Measurements from ENCODE around the gene NKAPD1. TPM values are rescaled to one million over a fixed set of nuclear protein-coding genes. Genes with fewer than 3 reads are reported as not detected.
A peak's percentile ranks its signal among the peaks of the same experiment; 100 is the strongest.

Gene NKAPD1
- total and polyA plus RNA-seq, 2 donors (not counting 1 experiment from before 2014, with no cell fraction given) = 4.5 to 22.8 TPM

DNA sequence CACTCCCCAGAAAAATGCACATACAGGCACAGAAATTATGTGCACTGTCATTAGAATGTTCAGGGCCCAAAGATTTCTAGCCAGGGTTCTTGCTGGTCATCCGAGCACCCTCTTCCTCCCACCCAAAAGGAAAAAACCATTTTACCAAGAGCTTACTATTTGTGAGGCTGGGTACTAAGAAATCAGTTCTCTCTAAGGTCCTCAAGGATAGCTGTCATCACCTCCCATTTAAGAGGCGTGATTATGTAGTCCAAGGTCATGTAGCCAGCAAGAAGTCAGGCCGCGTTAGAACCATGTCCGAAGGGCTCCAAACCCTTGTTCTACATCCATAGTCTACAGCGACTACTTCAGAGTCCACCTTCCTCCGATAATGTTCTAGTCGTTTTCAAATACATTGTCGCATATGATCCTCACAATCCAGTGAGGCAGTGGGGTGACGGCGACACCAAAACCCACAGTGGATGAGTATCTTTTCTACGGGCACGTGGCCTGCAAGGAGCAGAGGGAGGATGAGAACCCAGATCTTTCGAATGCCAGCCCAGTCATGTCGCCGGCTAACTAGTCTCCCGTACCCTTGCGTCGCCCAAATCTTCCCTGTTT, 11.8 kb downstream of the NKAPD1 start:
- H3K9me3 Mint-ChIP-seq (ENCODE audit: insufficient read depth) = no peaks in the 10 kb centered on the region
- Histone ChIP-seq H3K27me3 (replicated peaks in 1 of 4; ENCODE audit: control extremely low read depth in 1 of 4, control insufficient read depth in 3 of 4, insufficient read depth in 4 of 4, low read length in 3 of 4) (no peaks in the 10 kb centered on the region), H3K4me2 (replicated peaks; ENCODE audit: low read depth, low read length, poor library complexity, severe bottlenecking) (peak overlapping the region; percentile 91), H3K4me1 (ENCODE audit: control insufficient read depth in 2 of 2, insufficient read depth in 2 of 2, low read length in 2 of 2) (peaks cover 18 to 21% of the 10 kb centered on the region in 2 donors), H3K27ac (ENCODE audit: low read length in 2 of 2) (peak overlapping the region; percentile 77 to 91), H3K9ac (ENCODE audit: low read length) (peak overlapping the region; percentile 93), H3K4me3 (ENCODE audit: control extremely low read depth in 1 of 5, extremely low read depth in 1 of 5, insufficient read depth in 1 of 5, low read depth in 2 of 5, low read length in 4 of 5) (peak overlapping the region; percentile 73 to 100 (median 97)), H3K9me3 (ENCODE audit: control extremely low read depth in 1 of 3, control insufficient read depth in 2 of 3, insufficient read depth in 1 of 3, low read length in 2 of 3) (no peaks in the 10 kb centered on the region), H2AFZ (ENCODE audit: insufficient read depth, low read depth, low read length, poor library complexity, severe bottlenecking) (peak overlapping the region; percentile 91), H3K36me3 (replicated peaks in 1 of 2; ENCODE audit: control extremely low read depth in 1 of 2, control insufficient read depth in 1 of 2, extremely low read depth in 1 of 2, insufficient read depth in 2 of 2, low read length in 1 of 2) (peaks cover 1 to 53% of the 10 kb centered on the region in 2 experiments), H3K79me2 (ENCODE audit: control insufficient read depth, insufficient read depth, low read length) (peaks cover 43% of the 10 kb centered on the region), H4K20me1 (ENCODE audit: control insufficient read depth, insufficient read depth, low read length, poor library complexity, severe bottlenecking) (no peaks in the 10 kb centered on the region)
- ATAC-seq (ENCODE audit: low read depth) (no peak), DNase-seq (no peak)
- ChIA-PET POLR2A (interaction anchor here (1.0 to 1.4 kb wide), 3 partner anchors 11 to 215 kb away, joined by 3 to 4 read pairs (median 4); partner anchors contain the start of genes ALG9 and NKAPD1), CTCF (interaction anchor here (0.6 to 2.0 kb wide), 8 partner anchors 10 to 215 kb away, joined by 3 to 6 read pairs (median 4); no protein-coding TSS in a partner anchor)
- H3K27me3 Mint-ChIP-seq = no peaks in the 10 kb centered on the region
- peak overlapping the region; percentile 93 for H3K27ac Mint-ChIP-seq
- 4% methylated on average over 10 of the region's 19 CpGs for WGBS (ENCODE audit: insufficient coverage)
- peak overlapping the region; percentile 89 for H3K4me3 Mint-ChIP-seq
- TF ChIP-seq, protein P1, sequence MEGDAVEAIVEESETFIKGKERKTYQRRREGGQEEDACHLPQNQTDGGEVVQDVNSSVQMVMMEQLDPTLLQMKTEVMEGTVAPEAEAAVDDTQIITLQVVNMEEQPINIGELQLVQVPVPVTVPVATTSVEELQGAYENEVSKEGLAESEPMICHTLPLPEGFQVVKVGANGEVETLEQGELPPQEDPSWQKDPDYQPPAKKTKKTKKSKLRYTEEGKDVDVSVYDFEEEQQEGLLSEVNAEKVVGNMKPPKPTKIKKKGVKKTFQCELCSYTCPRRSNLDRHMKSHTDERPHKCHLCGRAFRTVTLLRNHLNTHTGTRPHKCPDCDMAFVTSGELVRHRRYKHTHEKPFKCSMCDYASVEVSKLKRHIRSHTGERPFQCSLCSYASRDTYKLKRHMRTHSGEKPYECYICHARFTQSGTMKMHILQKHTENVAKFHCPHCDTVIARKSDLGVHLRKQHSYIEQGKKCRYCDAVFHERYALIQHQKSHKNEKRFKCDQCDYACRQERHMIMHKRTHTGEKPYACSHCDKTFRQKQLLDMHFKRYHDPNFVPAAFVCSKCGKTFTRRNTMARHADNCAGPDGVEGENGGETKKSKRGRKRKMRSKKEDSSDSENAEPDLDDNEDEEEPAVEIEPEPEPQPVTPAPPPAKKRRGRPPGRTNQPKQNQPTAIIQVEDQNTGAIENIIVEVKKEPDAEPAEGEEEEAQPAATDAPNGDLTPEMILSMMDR (IDR thresholded peaks at IDR 0.05) = no peak
- TF ChIP-seq EZH2 (IDR thresholded peaks at IDR 0.05; ENCODE audit: borderline replicate concordance, insufficient read depth, low read depth, low read length, poor library complexity, severe bottlenecking) = no peak
- peaks cover 42% of the 10 kb centered on the region for H3K4me1 Mint-ChIP-seq
- intact Hi-C loops (cut with micrococcal nuclease) = loop anchor here (1.0 to 2.0 kb wide), 7 partner anchors 12 to 1687 kb away; partner anchors contain the start of genes ALG9, CFAP68, DLAT and FDXACB1
